Measurements from ENCODE around the gene FBXO42. TPM values are rescaled to one million over a fixed set of nuclear protein-coding genes. Genes with fewer than 3 reads are reported as not detected.

Gene FBXO42
- total and polyA plus RNA-seq, 9 of the 15 experiments (the other 6 are each of a cell fraction or from before 2014, with no cell fraction given): 7.2 to 24.8 (median 17.4) TPM

- H3K9me3 ChIP-seq (replicated peaks; ENCODE audit: control insufficient read depth, insufficient read depth, low read depth, low read length): no peaks in the 10 kb centered on the region
- DNase-seq (ENCODE audit: extremely low read depth in 1 of 4, low spot score in 3 of 4) (no peak), FAIRE-seq (no peak), ATAC-seq (no peak)
- no peak overlapping the region for H3K4me3 ChIP-seq
- H3K4me2 ChIP-seq (ENCODE audit: insufficient read depth, low read length): no peak overlapping the region
- 93% methylated on average over 5 of the region's 5 CpGs for WGBS (ENCODE audit: insufficient coverage, low coverage, missing lambda C conversion rate)
- no peak overlapping the region for H3K9ac ChIP-seq (ENCODE audit: insufficient read depth in 1 of 2, low read depth in 2 of 2, low read length in 2 of 2)
- no TSS peak for BruUV-seq (replicated peaks)
- H3K27ac ChIP-seq (ENCODE audit: extremely low read depth, low read depth, low read length): no peak overlapping the region
- H3K27me3 ChIP-seq (ENCODE audit: control insufficient read depth in 2 of 2, insufficient read depth in 2 of 2, low read length in 2 of 2): no peaks in the 10 kb centered on the region
- intact Hi-C loops (cut with micrococcal nuclease): no loop called here
- no peaks in the 10 kb centered on the region for H3K9me1 ChIP-seq (ENCODE audit: control insufficient read depth, insufficient read depth, low read length)
- peaks cover 7 to 10% of the 10 kb centered on the region in 2 experiments; a peak in 4 of 5 replicates for H3K4me1 ChIP-seq (replicated peaks in 1 of 2; ENCODE audit: control insufficient read depth in 2 of 2, insufficient read depth in 2 of 2, low read length in 2 of 2)
- no peaks in the 10 kb centered on the region; the same call in 1 of the 2 replicates for H4K20me1 ChIP-seq (replicated peaks; ENCODE audit: control insufficient read depth, insufficient read depth, low read length)
- no peak overlapping the region for H2AFZ ChIP-seq (ENCODE audit: low read depth, low read length)
- peaks cover 13% of the 10 kb centered on the region; the same call in 2 of the 3 replicates for H3K36me3 ChIP-seq (ENCODE audit: control insufficient read depth, insufficient read depth, low read length)
- H3K79me2 ChIP-seq (ENCODE audit: control insufficient read depth, insufficient read depth, low read length): peaks cover 72% of the 10 kb centered on the region
- in situ Hi-C loops (cut with MboI): no loop called here
- ChIA-PET POLR2A (interaction anchor here (0.6 to 1.9 kb wide), 4 partner anchors 9 to 31 kb away, joined by 3 to 8 read pairs (median 4); no protein-coding TSS in a partner anchor), CTCF (ENCODE audit: low intra/inter-chr PET ratio) (no interaction called here)
- TF ChIP-seq ATF3 (IDR thresholded peaks at IDR 0.05) (no peak), ATF3 (CRISPR knock-in tag; conservative IDR thresholded peaks at IDR 0.05) (no peak), TBL1XR1 (IDR thresholded peaks at IDR 0.05; ENCODE audit: low read length in 2 of 2) (no peak), ZNF444 (CRISPR knock-in tag; IDR thresholded peaks at IDR 0.05) (no peak), ZNF639 (CRISPR knock-in tag; conservative IDR thresholded peaks at IDR 0.05 in 1 of 2, IDR thresholded peaks at IDR 0.05 in 1 of 2) (no peak), PPARD (CRISPR knock-in tag; IDR thresholded peaks at IDR 0.05) (no peak), ZNF785 (CRISPR knock-in tag; IDR thresholded peaks at IDR 0.05) (no peak), ZNF778 (CRISPR knock-in tag; IDR thresholded peaks at IDR 0.05) (no peak), ARID1B (IDR thresholded peaks at IDR 0.05) (no peak), RERE (CRISPR knock-in tag; IDR thresholded peaks at IDR 0.05; ENCODE audit: borderline replicate concordance) (no peak)
Observed at GRCh38 chr1:16338961-16339360, 13.3 kb downstream of the FBXO42 start.

Measured in K562 (cell line).